Activated CD4-positive, CD25-positive, alpha-beta regulatory T cell treated with anti-CD3 and anti-CD28 coated beads, Interleukin-2, amount 50 U/mL, for 16 hours (primary cell): ENCODE results near the gene TAF1B.

Source experiments
- DNase-seq: peaks from one replicate; pipeline ENCODE4 v3.0.0-alpha.2; 2020; ENCODE audit warnings: low read depth, low spot score

Gene TAF1B

GRCh38 chr2:9964334-9964980 lies 121.2 kb downstream of the TAF1B start:
- no peak for DNase-seq

DNA sequence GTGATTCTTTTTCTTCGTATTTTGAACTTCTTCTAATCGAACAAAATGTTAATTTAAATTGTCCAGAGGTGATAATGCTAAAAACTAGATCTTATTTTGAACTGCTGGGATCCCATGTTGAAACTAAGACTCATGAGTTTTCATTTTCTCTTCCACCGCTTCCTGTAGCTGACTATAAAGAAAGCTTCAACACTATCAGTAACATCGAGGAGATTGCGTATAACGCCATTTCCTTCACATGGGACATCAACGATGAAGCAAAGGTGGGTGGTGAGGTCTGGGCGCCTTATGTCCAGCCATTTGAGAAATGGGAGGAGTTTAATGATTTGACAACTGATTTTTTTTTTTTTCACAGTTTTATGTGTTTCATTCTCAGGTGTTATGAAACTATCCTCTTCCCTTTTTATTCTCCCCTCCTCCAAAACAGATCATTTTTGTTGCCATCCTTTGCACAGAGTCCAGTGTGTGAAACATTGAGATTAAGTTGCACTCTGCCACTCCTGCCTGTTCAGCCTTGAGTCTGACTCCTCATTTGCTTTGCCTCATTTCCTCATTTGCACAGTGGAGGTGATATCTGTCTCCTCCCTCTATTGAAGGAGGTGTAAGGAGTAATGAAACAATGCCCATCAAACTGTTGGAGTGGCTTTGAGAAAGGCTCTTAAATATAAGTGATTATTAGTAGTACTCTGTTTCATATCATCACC lies 122.0 kb downstream of the TAF1B start:
- DNase-seq = no peak

GRCh38 chr2:9966491-9967022 lies 123.3 kb downstream of the TAF1B start:
- no peak for DNase-seq

GRCh38 chr2:9967053-9967775 lies 123.9 kb downstream of the TAF1B start:
- no peak for DNase-seq

DNA sequence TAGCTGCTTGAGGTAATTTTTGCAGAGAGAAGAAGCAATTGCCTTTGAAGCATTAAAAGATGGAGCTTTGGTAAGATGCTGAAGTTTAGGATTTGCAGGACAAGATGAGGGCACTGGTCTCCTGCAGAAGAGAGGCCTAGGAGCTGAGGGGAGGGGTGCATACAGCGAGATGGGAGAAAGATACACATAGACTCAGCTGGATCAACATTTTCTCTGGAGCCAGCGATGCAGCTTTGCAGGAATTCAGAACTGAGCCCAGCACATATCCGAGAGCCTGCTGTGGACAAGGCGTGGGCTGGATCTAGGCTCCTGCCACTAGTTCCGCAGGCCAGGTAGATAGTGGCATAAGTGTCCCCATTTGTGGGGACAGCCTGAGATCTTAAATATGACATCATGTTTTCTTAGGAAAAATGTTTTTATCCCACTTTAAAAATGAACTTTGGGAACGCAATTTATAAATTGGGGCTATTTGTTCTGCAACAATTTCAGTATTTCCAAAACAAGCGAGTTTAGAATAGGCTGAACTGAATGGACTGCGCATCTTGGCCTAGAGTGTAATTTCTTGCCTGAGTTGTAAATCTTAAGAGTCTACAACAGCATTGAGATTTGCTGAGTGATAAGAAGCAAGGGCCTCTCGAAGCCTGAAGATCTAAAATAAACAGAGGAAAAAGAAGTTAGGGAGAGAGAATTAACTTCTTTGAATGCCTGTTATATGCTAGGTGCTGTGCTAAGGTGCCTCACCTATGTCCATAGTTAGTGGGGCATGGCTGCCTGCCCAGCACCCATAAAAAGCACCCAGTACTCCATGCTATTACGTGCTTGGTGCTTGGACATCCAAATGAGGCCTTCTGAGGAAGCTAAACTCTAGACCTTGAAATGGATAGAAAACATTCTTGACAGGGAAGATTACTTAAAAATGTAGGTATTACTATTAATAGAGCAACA lies 125.6 kb downstream of the TAF1B start:
- no peak for DNase-seq

DNA sequence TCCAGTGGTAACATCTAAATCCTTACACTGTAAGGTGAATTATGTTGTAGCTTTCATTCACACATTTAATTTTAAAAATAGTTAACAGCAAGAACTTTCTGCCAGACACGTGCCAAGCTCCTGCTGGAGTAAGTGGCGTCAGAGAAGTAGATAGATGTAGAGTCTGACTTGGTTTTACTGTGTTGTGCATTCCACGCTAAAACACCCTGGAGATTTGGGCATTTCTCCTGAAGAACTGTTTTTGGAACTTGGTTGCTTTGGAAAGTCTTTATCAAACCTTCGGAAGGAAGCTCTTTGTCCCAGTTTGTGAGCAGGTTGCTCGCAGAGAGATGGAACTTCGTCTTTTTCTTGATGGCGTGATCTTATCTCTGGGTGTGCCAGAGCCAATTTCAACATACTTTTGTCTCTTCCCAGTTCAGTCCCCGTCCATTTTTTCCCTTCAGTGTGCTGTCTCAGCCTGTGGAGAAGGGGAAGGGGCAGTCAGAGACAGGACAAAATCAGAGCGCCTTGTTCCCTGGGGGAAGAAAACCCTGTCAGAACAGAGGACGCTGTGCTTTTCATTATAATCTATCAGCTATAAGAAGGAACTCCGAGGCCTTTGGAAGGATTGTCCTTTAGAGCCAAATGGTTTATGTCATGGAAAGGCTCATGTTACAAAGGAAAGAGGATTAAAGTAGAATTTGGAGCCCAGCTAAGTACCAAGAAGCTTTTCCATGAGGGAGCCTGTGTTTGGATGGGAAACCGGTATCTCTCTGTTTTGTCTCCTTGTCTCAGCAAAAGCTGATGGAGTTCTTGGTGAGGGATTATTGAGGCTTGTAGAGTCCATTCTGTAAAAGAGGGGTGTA lies 127.1 kb downstream of the TAF1B start:
- DNase-seq = no peak

- no peak for DNase-seq
Observed at GRCh38 chr2:9971105-9971818, 128.0 kb downstream of the TAF1B start.

- DNase-seq = no peak
Observed at GRCh38 chr2:9971890-9972289, 128.6 kb downstream of the TAF1B start.

DNA sequence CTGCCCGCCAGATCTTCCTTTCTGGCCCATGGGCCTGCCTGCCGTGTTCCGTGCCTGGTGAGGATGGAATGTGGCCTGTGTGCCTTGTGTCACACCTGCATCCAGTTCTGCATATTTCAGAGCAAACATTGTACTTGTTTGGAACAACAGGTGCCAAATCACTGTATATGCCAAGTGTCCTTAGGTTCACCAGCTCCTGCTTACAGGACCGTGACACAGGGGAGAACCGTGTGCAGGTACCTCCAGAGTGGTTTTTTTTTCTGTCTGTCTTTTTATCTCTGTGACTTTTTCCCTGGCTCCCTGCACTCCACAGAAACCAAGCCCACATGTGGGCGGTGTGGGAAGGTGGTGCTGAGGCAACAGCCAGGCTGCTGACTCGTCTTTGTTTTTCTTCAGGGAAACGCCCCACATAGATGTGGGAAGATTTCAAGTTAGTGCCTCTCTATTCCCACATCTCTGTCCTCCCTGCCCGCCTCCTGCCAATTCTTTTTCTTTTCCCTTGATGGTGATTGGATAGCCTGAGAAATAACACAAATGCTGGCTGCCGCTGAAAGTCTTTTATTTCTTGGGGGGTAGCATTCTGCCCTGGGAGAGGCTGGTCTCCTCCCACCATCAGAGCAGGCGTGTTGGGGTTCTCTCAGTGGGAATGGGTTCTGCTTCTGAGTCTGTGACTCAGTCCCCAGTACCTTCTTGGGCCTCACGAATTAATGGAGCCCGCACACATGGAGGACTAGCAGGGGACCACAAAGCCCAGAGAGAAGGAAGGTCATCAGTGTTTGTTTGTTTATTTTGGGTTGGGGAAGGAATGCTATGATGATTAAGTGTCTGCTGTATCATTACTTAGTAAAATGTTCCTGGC lies 129.6 kb downstream of the TAF1B start:
- no peak for DNase-seq

- no peak for DNase-seq
Observed at GRCh38 chr2:9973690-9974089, 130.4 kb downstream of the TAF1B start.

DNA sequence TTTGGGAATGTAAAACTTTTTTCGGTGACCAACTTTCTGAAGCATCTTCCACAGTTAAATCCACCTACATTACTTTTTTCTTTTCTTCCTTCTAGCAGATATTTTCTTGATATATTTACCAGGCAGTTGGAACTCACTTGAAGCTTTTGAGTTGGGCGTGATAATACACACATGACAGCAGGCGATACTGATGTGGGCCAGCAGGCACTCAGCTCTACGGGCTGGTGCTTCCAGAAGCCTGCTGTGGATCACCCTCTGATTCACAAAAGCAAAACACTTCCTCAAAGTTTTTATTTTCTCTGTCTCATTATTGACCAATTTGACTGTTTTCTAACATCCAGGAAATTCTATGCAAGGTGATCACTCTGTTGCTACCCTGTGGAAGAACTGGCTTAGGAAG lies 131.1 kb downstream of the TAF1B start:
- DNase-seq = no peak

- DNase-seq = no peak
Observed at GRCh38 chr2:9975328-9975727, 132.1 kb downstream of the TAF1B start.

DNA sequence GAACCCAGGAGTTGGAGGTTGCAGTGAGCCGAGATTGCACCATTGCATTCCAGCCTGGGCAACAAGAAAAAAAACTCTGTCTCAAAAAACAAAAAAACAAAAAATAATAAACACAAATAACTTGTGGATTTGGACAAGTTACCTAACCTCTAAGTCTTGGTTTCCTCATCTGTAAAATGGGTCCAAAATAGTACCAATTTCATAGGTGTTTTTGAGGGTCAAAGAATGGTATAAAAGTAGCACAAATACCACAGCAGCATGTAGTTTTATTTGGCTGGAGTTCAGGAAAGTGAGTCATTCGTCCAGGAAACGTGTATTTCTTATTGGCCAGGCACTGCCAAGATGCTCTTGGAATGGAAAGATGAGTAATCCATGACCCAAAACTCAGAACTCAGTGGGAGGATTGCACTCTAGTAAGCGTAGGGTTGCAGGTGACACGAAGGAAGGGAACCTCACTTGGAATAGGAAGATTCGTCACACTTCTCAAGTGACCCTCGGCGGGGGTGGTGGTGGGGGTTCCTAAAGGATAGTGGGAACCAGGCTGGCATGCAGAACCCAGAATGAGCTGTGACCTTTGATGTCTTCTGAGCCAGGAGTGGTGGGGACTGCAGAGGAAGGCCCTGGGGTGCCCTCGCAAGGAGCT lies 132.7 kb downstream of the TAF1B start:
- no peak for DNase-seq

- no peak for DNase-seq
Observed at GRCh38 chr2:9979977-9980376, 136.7 kb downstream of the TAF1B start.

DNA sequence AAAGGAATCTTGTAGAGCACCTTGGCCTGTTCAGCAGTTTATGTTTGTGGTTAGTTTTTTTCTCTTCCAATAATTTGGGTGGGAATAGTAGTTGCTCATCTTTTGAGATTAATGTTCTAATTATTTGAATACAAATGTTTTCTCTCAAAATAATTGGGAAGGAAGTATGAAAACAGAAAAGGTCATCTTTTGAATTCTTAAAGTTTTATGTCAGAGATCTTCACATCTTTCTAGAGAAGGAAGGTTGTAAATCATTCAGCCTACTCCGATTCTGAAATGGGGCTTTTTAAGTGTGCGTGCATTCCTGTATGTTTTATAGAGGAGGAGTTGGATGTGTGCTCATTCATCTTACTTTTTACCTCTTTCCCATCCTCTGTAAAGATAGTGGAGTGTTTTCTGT lies 137.2 kb downstream of the TAF1B start:
- DNase-seq = no peak

GRCh38 chr2:9981655-9982054 lies 138.4 kb downstream of the TAF1B start:
- no peak for DNase-seq

GRCh38 chr2:9982248-9982647 lies 139.0 kb downstream of the TAF1B start:
- no peak for DNase-seq

GRCh38 chr2:9982891-9983290 lies 139.6 kb downstream of the TAF1B start:
- DNase-seq = no peak
